ENCODE data around the gene ASCL5.

GRCh38 chr1:201111672-201112071 is 15.3 kb downstream of the ASCL5 start:
- TF ChIP-seq CTCF (IDR thresholded peaks at IDR 0.05) (no peak), POLR2AphosphoS5 (IDR thresholded peaks at IDR 0.05; ENCODE audit: low read depth, low read length) (no peak), REST (IDR thresholded peaks at IDR 0.05; ENCODE audit: insufficient read depth in 1 of 2, low read depth in 2 of 2, low read length in 1 of 2) (no peak), TCF7L2 (IDR thresholded peaks at IDR 0.05; ENCODE audit: low read depth, low read length) (no peak), SIN3A (IDR thresholded peaks at IDR 0.05; ENCODE audit: borderline replicate concordance, insufficient read depth, low read depth, low read length) (no peak)

Data from Panc1 (cell line).